ENCODE results near the gene UNC50. TPM values are rescaled to one million over a fixed set of nuclear protein-coding genes. Genes with fewer than 3 reads are reported as not detected.
A peak's percentile ranks its signal among the peaks of the same experiment; 100 is the strongest.

UNC50 gene
- polyA plus RNA-seq, 2 of the 4 experiments (the other 2 are of a cell fraction): 57.0 to 90.6 TPM

GRCh38 chr2:98560256-98560771 is 48.1 kb upstream of the UNC50 start:
- Histone ChIP-seq H3K4me1 (0 out of 3 replicates have a peak, but pooled peaks cover 3% of the 10 kb centered on the region), H3K27ac (0 out of 6 replicates have a peak overlapping the region, but pooled peaks of 1 of the 2 experiments have one; percentile 39), H3K9me3 (no peaks in the 10 kb centered on the region), H3K4me3 (no peak overlapping the region), H3K4me2 (no peak overlapping the region)
- TF ChIP-seq SREBF2 (IDR thresholded peaks at IDR 0.05): no peak
- no peak for TF ChIP-seq PHF8 (IDR thresholded peaks at IDR 0.05; ENCODE audit: borderline replicate concordance, low read depth)
- TF ChIP-seq HDAC2 (IDR thresholded peaks at IDR 0.05): no peak
- no peak for TF ChIP-seq JUNB (IDR thresholded peaks at IDR 0.05)
- TF ChIP-seq RAD21 (conservative IDR thresholded peaks at IDR 0.05 in 1 of 2, IDR thresholded peaks at IDR 0.05 in 1 of 2): no peak
- TF ChIP-seq ZC3H11A (IDR thresholded peaks at IDR 0.05): no peak
- TF ChIP-seq RFX5 (IDR thresholded peaks at IDR 0.05): no peak
- no peak for TF ChIP-seq RCOR1 (IDR thresholded peaks at IDR 0.05; ENCODE audit: low read depth, low read length)
- no peak for TF ChIP-seq CHD4 (IDR thresholded peaks at IDR 0.05; ENCODE audit: borderline replicate concordance)
- TF ChIP-seq, protein P1, sequence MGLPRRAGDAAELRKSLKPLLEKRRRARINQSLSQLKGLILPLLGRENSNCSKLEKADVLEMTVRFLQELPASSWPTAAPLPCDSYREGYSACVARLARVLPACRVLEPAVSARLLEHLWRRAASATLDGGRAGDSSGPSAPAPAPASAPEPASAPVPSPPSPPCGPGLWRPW (IDR thresholded peaks at IDR 0.05): no peak
- no peak for TF ChIP-seq EHMT2 (IDR thresholded peaks at IDR 0.05; ENCODE audit: low read depth)
- no peak for FAIRE-seq
- WGBS (ENCODE audit: missing lambda C conversion rate): 96% methylated on average over 9 of the region's 9 CpGs
- ChIA-PET POLR2A (no interaction called here), CTCF (interaction anchor here (1.6 to 2.3 kb wide), 4 partner anchors 9 to 147 kb away, joined by 3 to 11 read pairs (median 8); no protein-coding TSS in a partner anchor)
- ATAC-seq: peak; percentile 52 to 56; a peak in 3 of 6 replicates
- DNase-seq (ENCODE audit: low read depth in 1 of 2, low spot score in 1 of 2): peak in 1 of 2 experiments; percentile 9

DNA sequence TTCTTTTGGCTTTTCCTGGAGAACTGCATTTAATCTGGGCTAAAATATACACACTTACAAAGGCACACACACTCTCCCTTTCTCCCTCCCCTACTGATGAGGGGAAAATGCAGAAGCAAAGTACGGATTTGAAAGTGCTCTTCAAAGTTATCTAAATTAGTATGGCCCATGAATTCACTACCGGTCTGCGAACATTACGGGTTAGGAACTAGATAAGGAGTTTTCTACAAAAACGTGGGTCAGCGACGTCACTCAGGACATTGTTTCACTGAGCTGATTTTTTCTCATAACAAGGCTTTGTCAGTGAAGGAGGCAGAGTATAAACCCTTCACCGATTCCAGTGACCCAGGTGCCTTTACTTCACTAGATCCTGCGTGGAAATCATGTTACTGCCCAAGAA is 47.4 kb upstream of the UNC50 start:
- TF ChIP-seq BCL3 (IDR thresholded peaks at IDR 0.05) (no peak), ESRRA (IDR thresholded peaks at IDR 0.05; ENCODE audit: borderline replicate concordance, low read length) (no peak), ZSCAN20 (CRISPR knock-in tag; IDR thresholded peaks at IDR 0.05) (no peak), HOXA7 (CRISPR knock-in tag; IDR thresholded peaks at IDR 0.05) (no peak), ATOH8 (CRISPR knock-in tag; IDR thresholded peaks at IDR 0.05; ENCODE audit: low read depth) (no peak), CEBPB (IDR thresholded peaks at IDR 0.05) (no peak), RNF2 (IDR thresholded peaks at IDR 0.05; ENCODE audit: borderline replicate concordance, low read depth) (no peak), EHMT2 (IDR thresholded peaks at IDR 0.05; ENCODE audit: low read depth) (no peak), JUNB (IDR thresholded peaks at IDR 0.05) (no peak), NR3C1 (IDR thresholded peaks at IDR 0.05) (no peak), FOSL2 (IDR thresholded peaks at IDR 0.05) (no peak), FOSL2 (CRISPR knock-in tag; IDR thresholded peaks at IDR 0.05) (no peak), FOXS1 (CRISPR knock-in tag; IDR thresholded peaks at IDR 0.05) (no peak), POLR2A (IDR thresholded peaks at IDR 0.05; ENCODE audit: low read length) (no peak), HDAC2 (IDR thresholded peaks at IDR 0.05) (no peak), RFX5 (IDR thresholded peaks at IDR 0.05) (no peak), NPAS2 (CRISPR knock-in tag; IDR thresholded peaks at IDR 0.05; ENCODE audit: borderline replicate concordance) (no peak), HEYL (CRISPR knock-in tag; IDR thresholded peaks at IDR 0.05) (no peak), POLR2AphosphoS2 (conservative IDR thresholded peaks at IDR 0.05; ENCODE audit: low read length) (no peak)
- TF ChIP-seq, protein P2, sequence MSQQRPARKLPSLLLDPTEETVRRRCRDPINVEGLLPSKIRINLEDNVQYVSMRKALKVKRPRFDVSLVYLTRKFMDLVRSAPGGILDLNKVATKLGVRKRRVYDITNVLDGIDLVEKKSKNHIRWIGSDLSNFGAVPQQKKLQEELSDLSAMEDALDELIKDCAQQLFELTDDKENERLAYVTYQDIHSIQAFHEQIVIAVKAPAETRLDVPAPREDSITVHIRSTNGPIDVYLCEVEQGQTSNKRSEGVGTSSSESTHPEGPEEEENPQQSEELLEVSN (IDR thresholded peaks at IDR 0.05; ENCODE audit: borderline replicate concordance, low read depth): no peak
- 93% methylated on average over 9 of the region's 9 CpGs for WGBS (ENCODE audit: missing lambda C conversion rate)
- H3K4me3 ChIP-seq: no peak overlapping the region
- H3K4me2 ChIP-seq: no peak overlapping the region
- 0 out of 3 replicates have a peak, but pooled peaks cover 3% of the 10 kb centered on the region for H3K4me1 ChIP-seq
- DNase-seq (ENCODE audit: low read depth in 1 of 2, low spot score in 1 of 2): no peak
- CTCF ChIA-PET: interaction anchor here (1.6 to 2.3 kb wide), 4 partner anchors 8 to 148 kb away, joined by 3 to 11 read pairs (median 8); no protein-coding TSS in a partner anchor
- H3K9me3 ChIP-seq: no peaks in the 10 kb centered on the region
- no peak for ATAC-seq
- no peak for FAIRE-seq
- H3K27ac ChIP-seq: no peak overlapping the region
- POLR2A ChIA-PET: no interaction called here
